Upper lobe of left lung (tissue), 6 donors: ENCODE data around the gene XPR1. TPM values are rescaled to one million over a fixed set of nuclear protein-coding genes. Genes with fewer than 3 reads are reported as not detected.

Experiments
- ATAC-seq, 2 donors: fragments of 200-7000 bp; cut with Tn5 transposase; one replicate each; pipeline ENCODE4 v1.9.1; 2022; ENCODE audit warnings: mild to moderate bottlenecking in 2 of 2, moderate library complexity in 2 of 2; ENCODE audit not compliant: low FRiP score in 2 of 2
- DNase-seq, 2 donors: peaks; one replicate each; pipeline ENCODE4 v3.0.0-alpha.2; 2019 to 2020
- H3K27ac ChIP-seq, 4 donors: fragments of 200-600 bp; sonication (generic); one replicate each; pipeline ENCODE4 v1.5.1; 2016 to 2019
- H3K27me3 ChIP-seq, 4 donors: fragments of 200-600 bp; sonication (generic); one replicate each; pipeline ENCODE4 v1.5.1; 2017 to 2019
- H3K36me3 ChIP-seq, 4 donors: fragments of 200-600 bp; sonication (generic); one replicate each; pipeline ENCODE4 v1.5.1; 2016 to 2019
- H3K4me1 ChIP-seq, 4 donors: fragments of 200-600 bp; sonication (generic); one replicate each; pipeline ENCODE4 v1.5.1; 2018 to 2019
- H3K4me3 ChIP-seq, 4 donors: fragments of 200-600 bp; sonication (generic); one replicate each; pipeline ENCODE4 v1.5.1; 2017 to 2019; ENCODE audit warnings: mild to moderate bottlenecking in 2 of 4, moderate library complexity in 1 of 4
- H3K9me3 ChIP-seq, 4 donors: fragments of 200-600 bp; sonication (generic); one replicate each; pipeline ENCODE4 v1.5.1; 2018 to 2019
- EP300 ChIP-seq, 4 donors: sonication (generic); formaldehyde crosslinking; IDR thresholded peaks; one replicate each; pipeline ENCODE4 v1.5.1; 2017; ENCODE audit warnings: antibody characterized with exemption in 4 of 4, control low read depth in 2 of 4
- POLR2A ChIP-seq, 4 donors: fragments of 450-650 bp; IDR thresholded peaks; one replicate each; pipeline ENCODE4 v1.5.1; 2016 to 2017; ENCODE audit warnings: antibody characterized with exemption in 4 of 4, mild to moderate bottlenecking in 2 of 4
- POLR2AphosphoS5 ChIP-seq, 2 donors: sonication (generic); formaldehyde crosslinking; IDR thresholded peaks; one replicate each; pipeline ENCODE4 v1.5.1; 2017; ENCODE audit warnings: antibody characterized with exemption in 2 of 2
- WGBS, 2 donors: methylation state at CpG; one replicate each; pipeline ENCODE4 v1.1.5; 2017 to 2018; 5-methylcytosine and 5-hydroxymethylcytosine counted together
- total RNA-seq, 6 donors: library from RNA; depleted of rRNA in 4 of 6; stranded (reverse); fragments of >200 nt in 4 of 6; gene quantifications; one replicate each; pipeline versions ENCODE4 v1.1.0 to v1.2.1, GENCODE V29; 2016 to 2021
- TF ChIP-seq, protein P1 (sequence below), 6 experiments: fragments of 450-650 bp in 4 of 6; fragments of 200-600 bp in 2 of 6; sonication (generic) in 2 of 6; IDR thresholded peaks; one replicate each; pipeline ENCODE4 v1.5.1; 2016 to 2019; ENCODE audit warnings: antibody characterized with exemption in 6 of 6
- donor health status: DM: no; HTN: no; CAD: no; lungs with moderate emphysema.
- donor health status: DM: no; HTN: yes; CAD: no; lungs with severe emphysema.

Gene XPR1
- total RNA-seq, 6 donors from 2014 or later: 21.3 to 30.2 (median 25.3) TPM

DNA sequence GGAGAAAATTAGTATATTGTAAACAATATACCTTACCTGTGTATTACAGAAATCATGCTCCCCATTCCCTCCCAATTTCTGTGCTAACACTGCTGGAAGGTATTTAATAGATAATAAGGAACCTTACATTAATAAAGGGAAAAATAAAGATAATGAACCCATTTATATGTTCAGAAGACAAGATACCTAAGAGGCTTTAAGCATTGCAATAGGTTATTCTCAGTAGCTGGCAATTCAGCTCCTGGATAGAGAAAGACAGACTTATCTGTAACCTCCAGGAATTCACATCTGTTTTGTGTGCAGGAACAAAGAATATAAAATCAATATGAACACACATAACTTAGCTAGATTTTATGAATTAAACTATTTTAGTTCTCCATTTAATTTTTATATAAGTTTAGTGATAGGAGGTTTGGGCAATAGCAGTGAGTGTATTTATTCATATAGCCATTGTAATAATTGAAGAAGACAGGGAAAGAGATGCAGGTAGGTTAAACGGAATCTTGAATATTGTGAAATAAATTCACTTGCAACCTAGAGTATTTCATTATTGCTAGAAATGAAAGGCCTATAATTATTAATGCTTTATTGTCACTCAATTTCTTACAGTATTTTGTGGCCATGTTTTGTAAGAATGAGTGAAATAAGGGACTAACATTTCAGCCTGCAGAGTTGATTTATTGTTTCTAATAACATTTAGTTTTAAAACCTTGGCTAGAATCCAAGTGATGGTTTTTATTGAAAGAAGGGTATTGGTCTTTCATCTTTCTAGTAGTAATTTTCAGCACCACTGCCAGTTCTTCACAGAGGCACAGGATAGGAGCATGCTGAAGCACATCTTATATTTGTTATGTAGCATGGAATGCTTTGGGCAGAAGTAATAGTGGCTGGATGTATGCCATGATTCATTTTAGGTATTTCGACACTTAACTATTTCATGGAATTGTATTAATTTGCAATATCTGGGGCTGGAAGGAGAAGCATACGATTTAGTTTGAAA is 1.5 kb downstream of the XPR1 start:
- peak overlapping the region; percentile 69 to 97 (median 84) for H3K4me3 ChIP-seq
- 45 to 49% methylated on average over 3 of the region's 3 CpGs for WGBS, 2 donors

DNA sequence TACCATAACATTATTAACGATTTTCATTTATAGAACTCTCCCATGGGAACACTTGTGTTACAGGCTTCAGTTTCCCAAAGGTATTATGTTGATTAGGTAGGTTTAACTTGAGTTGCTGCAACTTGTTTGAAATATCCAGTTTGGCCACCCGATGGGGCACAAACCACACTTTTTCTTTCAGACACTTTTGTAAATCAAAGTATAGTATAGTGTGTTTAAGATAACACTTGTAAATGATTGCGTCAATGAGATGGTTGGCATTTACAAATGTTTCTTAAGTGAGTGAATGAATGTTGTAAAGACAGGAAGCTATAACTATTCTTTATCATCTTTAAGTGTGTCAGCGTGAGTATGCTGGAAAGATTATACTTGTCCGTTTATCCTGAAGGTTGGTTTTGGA is 4.3 kb downstream of the XPR1 start:
- Histone ChIP-seq H3K4me3 (no peak overlapping the region), H3K27ac (no peak overlapping the region), H3K27me3 (no peaks in the 10 kb centered on the region), H3K4me1 (peaks cover 19 to 29% (median 24%) of the 10 kb centered on the region in 4 donors), H3K36me3 (no peaks in the 10 kb centered on the region), H3K9me3 (no peaks in the 10 kb centered on the region)
- TF ChIP-seq POLR2A (IDR thresholded peaks at IDR 0.05) (no peak), POLR2AphosphoS5 (IDR thresholded peaks at IDR 0.05) (no peak), EP300 (IDR thresholded peaks at IDR 0.05) (no peak)
- TF ChIP-seq, protein P1, sequence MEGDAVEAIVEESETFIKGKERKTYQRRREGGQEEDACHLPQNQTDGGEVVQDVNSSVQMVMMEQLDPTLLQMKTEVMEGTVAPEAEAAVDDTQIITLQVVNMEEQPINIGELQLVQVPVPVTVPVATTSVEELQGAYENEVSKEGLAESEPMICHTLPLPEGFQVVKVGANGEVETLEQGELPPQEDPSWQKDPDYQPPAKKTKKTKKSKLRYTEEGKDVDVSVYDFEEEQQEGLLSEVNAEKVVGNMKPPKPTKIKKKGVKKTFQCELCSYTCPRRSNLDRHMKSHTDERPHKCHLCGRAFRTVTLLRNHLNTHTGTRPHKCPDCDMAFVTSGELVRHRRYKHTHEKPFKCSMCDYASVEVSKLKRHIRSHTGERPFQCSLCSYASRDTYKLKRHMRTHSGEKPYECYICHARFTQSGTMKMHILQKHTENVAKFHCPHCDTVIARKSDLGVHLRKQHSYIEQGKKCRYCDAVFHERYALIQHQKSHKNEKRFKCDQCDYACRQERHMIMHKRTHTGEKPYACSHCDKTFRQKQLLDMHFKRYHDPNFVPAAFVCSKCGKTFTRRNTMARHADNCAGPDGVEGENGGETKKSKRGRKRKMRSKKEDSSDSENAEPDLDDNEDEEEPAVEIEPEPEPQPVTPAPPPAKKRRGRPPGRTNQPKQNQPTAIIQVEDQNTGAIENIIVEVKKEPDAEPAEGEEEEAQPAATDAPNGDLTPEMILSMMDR (IDR thresholded peaks at IDR 0.05): peak in 2 of 6 experiments; percentile 5
- no peak for ATAC-seq
- no peak for DNase-seq
- 47 to 49% methylated on average over 5 of the region's 5 CpGs for whole genome bisulfite sequencing, 2 donors

More for the DNA sequence above, 1.5 kb downstream of the XPR1 start:
- H3K9me3 ChIP-seq: no peaks in the 10 kb centered on the region
- TF ChIP-seq, protein P1 (IDR thresholded peaks at IDR 0.05): no peak
- TF ChIP-seq POLR2AphosphoS5 (IDR thresholded peaks at IDR 0.05): no peak
- no peak for TF ChIP-seq POLR2A (IDR thresholded peaks at IDR 0.05)
- TF ChIP-seq EP300 (IDR thresholded peaks at IDR 0.05): no peak
- no peak overlapping the region for H3K27ac ChIP-seq
- peaks cover 20 to 30% (median 25%) of the 10 kb centered on the region in 4 donors for H3K4me1 ChIP-seq
- no peaks in the 10 kb centered on the region for H3K36me3 ChIP-seq
- no peaks in the 10 kb centered on the region for H3K27me3 ChIP-seq
- ATAC-seq: no peak
- no peak for DNase-seq

DNA sequence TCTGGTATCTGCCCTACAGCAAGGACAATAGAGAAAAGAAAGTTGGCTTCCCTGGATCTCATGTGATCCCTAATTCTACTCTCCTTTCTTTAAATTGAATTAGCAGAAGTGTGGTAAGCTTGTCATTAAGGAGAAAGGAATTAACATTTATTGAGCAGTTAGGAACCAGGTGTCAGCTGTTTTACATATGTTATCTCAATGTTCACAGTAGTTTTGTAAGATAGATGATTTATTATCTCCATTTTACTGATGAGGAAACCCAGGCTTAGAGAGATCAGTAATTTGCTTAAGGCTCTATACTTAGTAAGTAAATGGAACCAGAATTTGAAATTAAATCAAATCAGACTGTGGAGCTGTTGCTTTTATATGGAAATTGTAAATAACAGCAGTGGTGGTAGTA is 8.0 kb downstream of the XPR1 start:
- H3K27me3 ChIP-seq: no peaks in the 10 kb centered on the region
- ATAC-seq: no peak
- H3K4me1 ChIP-seq: peaks cover 5 to 17% (median 12%) of the 10 kb centered on the region in 4 donors
- H3K4me3 ChIP-seq: no peak overlapping the region
- no peak for DNase-seq
- TF ChIP-seq POLR2A (IDR thresholded peaks at IDR 0.05) (no peak), POLR2AphosphoS5 (IDR thresholded peaks at IDR 0.05) (no peak), EP300 (IDR thresholded peaks at IDR 0.05) (no peak)
- TF ChIP-seq, protein P1 (IDR thresholded peaks at IDR 0.05): no peak
- no peaks in the 10 kb centered on the region for H3K36me3 ChIP-seq
- H3K27ac ChIP-seq: no peak overlapping the region
- no peaks in the 10 kb centered on the region for H3K9me3 ChIP-seq

DNA sequence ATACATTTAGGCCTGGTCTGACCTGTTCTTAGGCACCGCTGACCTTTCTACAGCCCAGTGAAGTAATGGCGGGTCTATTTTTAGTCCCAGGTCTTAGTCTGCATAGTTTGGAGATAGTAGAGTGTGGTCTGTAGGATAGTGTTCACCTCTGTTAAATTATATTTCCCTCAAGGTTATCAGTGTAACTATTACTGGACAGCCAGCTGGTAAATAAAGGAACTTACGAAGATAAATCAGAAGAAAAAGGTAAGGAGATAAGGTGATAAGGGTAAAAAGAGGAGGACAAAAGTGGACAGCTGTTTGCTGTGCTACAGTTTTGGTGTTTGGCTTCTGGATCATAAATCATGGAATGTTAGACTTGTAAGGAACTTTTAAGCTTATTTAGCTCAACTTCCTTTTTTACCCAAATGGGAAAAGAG is 8.7 kb downstream of the XPR1 start:
- TF ChIP-seq POLR2AphosphoS5 (IDR thresholded peaks at IDR 0.05) (no peak), POLR2A (IDR thresholded peaks at IDR 0.05) (no peak), EP300 (IDR thresholded peaks at IDR 0.05) (no peak)
- TF ChIP-seq, protein P1 (IDR thresholded peaks at IDR 0.05): no peak
- 97% methylated on average over 3 of the region's 3 CpGs for WGBS, 2 donors
- no peak overlapping the region for H3K27ac ChIP-seq
- H3K36me3 ChIP-seq: no peaks in the 10 kb centered on the region
- no peaks in the 10 kb centered on the region for H3K27me3 ChIP-seq
- H3K4me3 ChIP-seq: no peak overlapping the region
- DNase-seq: no peak
- H3K4me1 ChIP-seq: peaks cover 5 to 17% (median 10%) of the 10 kb centered on the region in 4 donors
- no peak for ATAC-seq
- no peaks in the 10 kb centered on the region for H3K9me3 ChIP-seq
